Heart left ventricle (tissue), 13 donors: ENCODE results near the gene SLC2A10.

ENCODE experiments used
- CTCF ChIP-seq, 12 donors: fragments of 200-600 bp; sonication (generic) in 4 of 12; IDR thresholded peaks; one replicate each; pipeline versions ENCODE4 v1.5.0 to v1.8.0; 2018 to 2022; ENCODE audit warnings: antibody characterized with exemption in 12 of 12, mild to moderate bottlenecking in 5 of 12
- POLR2A ChIP-seq, 2 donors: fragments of 450-650 bp; IDR thresholded peaks; one replicate each; pipeline ENCODE4 v1.6.1; 2017; ENCODE audit warnings: antibody characterized with exemption in 2 of 2, mild to moderate bottlenecking in 2 of 2, moderate library complexity in 2 of 2
- donor health status: ischemic (EF 13 %, LVEDD 7.1; RV severe dilation, severe dysfunction).
- donor health status: DM: no; HTN: yes; CAD: no.
- donor health status: DM: no; HTN: no; CAD: no.
- donor health status: ischemic (EF 25% LVEDD 6.9; RV normal size, moderate dysfunction).
- donor health status: ischemic (EF 25% LVEDD 5.7; RV mildly dilated, moderate dysfunction).
- donor health status: ischemic (EF 35%, LVEDD 5.7; RV mildly dilated, moderate dysfunction).
- donor health status: nonischemic (EF 11% LVEDD 7.7; RV severe dilation, severe dysfunction).
- donor health status: DM: yes; HTN: yes; CAD: no.
- donor health status: PGD.
- donor health status: ischemic (EF 29% LVEDD 5.4; RV normal size, mild dysfunction).
- donor health status: nonischemic (EF 23%, LVEDD 6.1; RV moderate dilation, normal function).

DNA sequence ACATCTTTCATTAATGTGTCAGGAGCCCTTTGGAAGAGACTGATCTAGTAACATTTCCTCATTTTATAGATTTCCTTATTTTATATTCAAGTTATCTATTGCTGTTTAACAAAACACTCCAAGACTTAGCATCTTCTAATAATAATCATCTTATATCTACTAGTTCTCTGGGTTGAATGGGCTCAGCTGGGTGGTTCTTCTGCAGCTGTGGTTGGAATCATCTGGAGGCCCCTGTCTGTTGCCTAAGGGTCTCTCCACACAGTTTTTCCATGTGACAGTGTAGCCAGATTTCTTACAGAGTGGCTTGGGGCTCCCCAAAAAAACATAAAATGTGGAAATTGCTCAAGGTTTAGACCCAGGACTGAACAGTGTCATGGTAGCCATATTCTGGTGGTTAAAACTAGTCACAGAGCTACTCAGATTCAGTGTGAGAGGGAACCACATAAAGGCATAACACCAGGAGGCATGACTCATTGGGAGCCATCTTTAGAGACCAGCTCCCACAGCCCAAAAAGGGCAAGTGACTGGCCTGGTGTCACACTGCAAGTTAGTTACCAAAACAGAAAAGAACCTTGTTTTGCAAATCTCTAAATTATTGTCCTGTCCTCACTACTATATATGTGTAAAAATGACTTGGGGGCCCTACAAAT, 11.5 kb downstream of the SLC2A10 start:
- TF ChIP-seq CTCF (IDR thresholded peaks at IDR 0.05): no peak
- no peak for TF ChIP-seq POLR2A (IDR thresholded peaks at IDR 0.05)
